Astrocyte of the cerebellum (primary cell): ENCODE results near the gene TEX22.

Source experiments
- DNase-seq: peaks from one replicate; pipeline ENCODE4 v3.0.0-alpha.2; 2011; ENCODE audit warnings: low read depth
- H3K4me3 ChIP-seq: 2 replicates; pipeline ENCODE4 v1.5.1; 2011; ENCODE audit warnings: mild to moderate bottlenecking, low read depth, low read length, moderate library complexity
- CTCF ChIP-seq: IDR thresholded peaks from 2 replicates; pipeline ENCODE4 v1.5.1; 2012; ENCODE audit warnings: low read length, low read depth, moderate library complexity, mild to moderate bottlenecking; ENCODE audit errors: missing control alignments
- in situ Hi-C: cut with HindIII; loops from 2 replicates; pipeline ENCODE4 v1.10.0; 2017; ENCODE audit warnings: low sequenced_read_pairs

The TEX22 gene

DNA sequence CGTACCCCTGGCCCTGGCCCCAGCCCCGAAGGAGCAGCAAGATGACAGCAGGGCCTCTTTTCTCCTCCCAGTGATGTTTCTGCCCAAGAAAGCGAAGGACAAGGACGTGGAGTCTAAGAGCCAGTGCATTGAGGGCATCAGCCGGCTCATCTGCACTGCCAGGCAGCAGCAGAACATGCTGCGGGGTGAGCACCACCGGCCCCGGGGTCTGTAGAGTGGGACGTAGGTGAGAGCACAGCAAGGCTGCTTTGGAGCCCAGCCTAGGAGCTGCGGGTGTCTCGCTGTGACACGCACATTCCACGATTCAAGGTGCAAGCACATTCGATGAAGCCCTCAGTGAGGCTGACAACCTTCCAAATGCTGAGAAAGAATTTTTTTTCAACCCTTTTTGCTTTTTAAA, 5.2 kb upstream of the TEX22 start:
- no peak for DNase-seq
- in situ Hi-C loops = no loop called here
- TF ChIP-seq CTCF = no peak
- H3K4me3 ChIP-seq = no peak overlapping the region

- no peak for DNase-seq
- no peak overlapping the region for H3K4me3 ChIP-seq
- no peak for TF ChIP-seq CTCF
- in situ Hi-C loops = no loop called here
Measured at GRCh38 chr14:105394714-105395537, 3.4 kb upstream of the TEX22 start.

DNA sequence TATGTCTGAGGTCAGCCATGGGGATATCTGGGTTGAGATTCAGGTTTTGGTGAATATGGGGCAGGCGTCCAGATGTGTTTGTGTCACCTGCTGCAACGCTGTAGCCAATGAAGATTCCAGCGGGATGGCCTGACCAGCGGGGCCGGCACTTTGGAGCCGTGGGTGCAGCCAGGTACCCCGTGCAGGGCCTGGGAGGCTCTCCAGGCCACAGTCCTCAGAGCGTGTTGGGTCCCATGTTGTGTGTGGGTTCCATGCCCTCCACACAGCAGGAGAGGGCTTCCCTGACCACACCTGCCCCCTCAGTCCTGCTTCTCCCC, 2.8 kb upstream of the TEX22 start:
- in situ Hi-C loops = no loop called here
- H3K4me3 ChIP-seq = no peak overlapping the region
- no peak for DNase-seq
- TF ChIP-seq CTCF = no peak

DNA sequence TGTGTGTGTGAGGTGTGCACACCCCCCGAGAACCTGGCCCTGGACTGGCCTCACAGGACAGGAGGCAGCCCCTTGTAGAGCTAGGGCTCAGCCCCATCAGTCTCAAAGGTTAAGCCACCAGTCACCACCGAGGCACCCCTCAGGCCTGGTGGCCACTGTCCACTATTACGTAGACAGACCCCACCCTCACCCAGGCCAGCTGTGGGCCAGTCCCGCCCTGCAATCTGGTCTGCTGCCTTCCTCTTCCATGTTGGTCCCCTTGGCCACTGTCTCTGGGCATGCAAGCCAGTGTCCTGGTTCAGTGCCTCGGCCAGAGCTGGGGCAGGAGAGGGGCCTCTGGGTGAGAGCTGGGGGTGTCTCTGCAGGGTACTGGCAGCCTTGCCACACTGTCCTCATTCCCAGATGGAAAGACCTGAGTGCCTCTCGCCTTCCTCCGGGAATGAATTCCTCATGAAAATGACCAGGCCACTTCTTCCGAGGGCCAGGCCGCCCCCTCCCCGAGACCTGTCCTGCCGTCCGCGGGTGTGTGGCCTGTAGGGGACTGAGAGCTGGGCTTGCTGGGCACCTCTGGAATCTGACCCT, 897 bp upstream of the TEX22 start:
- DNase-seq = no peak
- TF ChIP-seq CTCF = no peak
- peak overlapping the region; percentile 71 for H3K4me3 ChIP-seq
- in situ Hi-C loops = no loop called here

- in situ Hi-C loops = no loop called here
- peak overlapping the region; percentile 71 for H3K4me3 ChIP-seq
- no peak for TF ChIP-seq CTCF
- DNase-seq = no peak
Measured at GRCh38 chr14:105398726-105399465, 558 bp downstream of the TEX22 start.

DNA sequence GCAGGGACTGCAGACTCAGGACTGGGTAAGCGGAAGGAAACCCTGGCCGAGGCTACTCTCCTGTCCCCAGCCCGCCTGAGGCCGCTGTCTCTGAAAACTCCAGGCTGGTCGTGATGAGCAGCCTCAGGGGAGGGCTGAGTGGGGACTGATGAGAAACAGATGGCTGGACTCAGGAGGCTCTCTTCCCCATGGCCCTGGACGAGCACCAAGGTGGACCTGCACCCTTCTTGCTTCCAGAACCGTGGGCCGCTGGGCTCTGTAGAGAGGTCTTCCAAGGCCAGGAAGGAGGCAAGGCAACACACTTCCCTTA, 1.1 kb downstream of the TEX22 start:
- TF ChIP-seq CTCF = no peak
- in situ Hi-C loops = no loop called here
- peak overlapping the region; percentile 71 for H3K4me3 ChIP-seq
- no peak for DNase-seq
